Measurements from ENCODE around the gene AMBRA1.

Gene AMBRA1

DNA sequence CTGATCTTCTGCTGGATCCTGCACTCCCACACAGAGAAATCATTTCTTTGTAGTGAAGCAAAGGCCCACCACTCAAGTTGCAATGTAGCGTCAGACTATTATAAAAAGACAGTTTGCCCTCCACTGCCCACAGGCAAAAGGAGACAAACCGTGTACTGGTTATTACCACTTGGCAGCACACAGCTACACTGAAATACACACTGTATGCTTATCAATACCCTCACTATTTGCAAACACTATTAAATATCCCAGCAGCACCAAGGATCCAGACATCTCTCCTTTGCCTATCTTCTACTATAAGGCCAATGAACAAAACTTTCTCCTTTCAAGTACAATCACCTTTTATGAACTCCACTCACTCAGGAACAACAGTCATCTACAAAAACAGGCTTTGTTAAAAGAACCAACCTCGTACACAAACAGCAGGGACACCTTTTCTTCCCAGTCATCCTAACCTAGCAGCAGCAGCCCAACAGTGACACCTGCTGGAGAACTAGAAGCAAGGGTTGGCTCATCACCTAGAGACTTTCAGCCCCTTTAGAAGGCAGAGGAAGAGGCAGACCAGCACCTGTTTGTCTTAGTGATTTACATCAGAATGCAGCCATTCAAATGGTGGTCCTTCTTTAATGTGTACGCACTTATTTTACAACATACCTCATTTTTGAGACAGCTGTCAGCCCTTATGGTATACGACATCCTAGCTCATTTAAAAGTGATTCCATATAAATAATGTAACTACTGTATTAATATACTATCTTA is 56.1 kb downstream of the AMBRA1 start:
- TF ChIP-seq TCF12 (IDR thresholded peaks at IDR 0.05; ENCODE audit: low read depth) (no peak), RAD21 (IDR thresholded peaks at IDR 0.05; ENCODE audit: low read depth) (peak; percentile 85), FOXM1 (IDR thresholded peaks at IDR 0.05; ENCODE audit: borderline replicate concordance, low read depth) (no peak)

DNA sequence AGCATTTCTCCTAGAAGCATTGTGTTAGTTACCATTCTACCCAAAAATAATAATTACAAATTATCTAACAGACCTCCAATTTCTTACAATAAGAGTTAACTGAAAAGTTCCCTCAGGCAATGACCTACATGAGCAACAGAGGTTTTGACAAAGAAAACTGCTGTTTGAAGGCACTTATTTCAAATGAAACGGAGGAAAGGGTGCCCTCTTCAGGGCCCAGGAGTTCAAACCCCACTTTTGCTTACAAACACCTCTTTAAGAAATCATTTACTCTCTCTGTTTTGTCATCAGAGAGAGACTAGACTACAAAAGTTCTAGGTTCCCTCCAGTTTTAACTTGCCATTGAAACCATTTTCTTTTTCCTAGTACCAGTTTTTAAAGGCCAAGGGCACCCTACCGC is 56.7 kb downstream of the AMBRA1 start:
- TF ChIP-seq RAD21 (IDR thresholded peaks at IDR 0.05; ENCODE audit: low read depth): no peak
- no peak for TF ChIP-seq CEBPB (IDR thresholded peaks at IDR 0.05)
- TF ChIP-seq TCF12 (IDR thresholded peaks at IDR 0.05; ENCODE audit: low read depth): no peak
- TF ChIP-seq NFIC (IDR thresholded peaks at IDR 0.05): no peak
- TF ChIP-seq, protein P1, sequence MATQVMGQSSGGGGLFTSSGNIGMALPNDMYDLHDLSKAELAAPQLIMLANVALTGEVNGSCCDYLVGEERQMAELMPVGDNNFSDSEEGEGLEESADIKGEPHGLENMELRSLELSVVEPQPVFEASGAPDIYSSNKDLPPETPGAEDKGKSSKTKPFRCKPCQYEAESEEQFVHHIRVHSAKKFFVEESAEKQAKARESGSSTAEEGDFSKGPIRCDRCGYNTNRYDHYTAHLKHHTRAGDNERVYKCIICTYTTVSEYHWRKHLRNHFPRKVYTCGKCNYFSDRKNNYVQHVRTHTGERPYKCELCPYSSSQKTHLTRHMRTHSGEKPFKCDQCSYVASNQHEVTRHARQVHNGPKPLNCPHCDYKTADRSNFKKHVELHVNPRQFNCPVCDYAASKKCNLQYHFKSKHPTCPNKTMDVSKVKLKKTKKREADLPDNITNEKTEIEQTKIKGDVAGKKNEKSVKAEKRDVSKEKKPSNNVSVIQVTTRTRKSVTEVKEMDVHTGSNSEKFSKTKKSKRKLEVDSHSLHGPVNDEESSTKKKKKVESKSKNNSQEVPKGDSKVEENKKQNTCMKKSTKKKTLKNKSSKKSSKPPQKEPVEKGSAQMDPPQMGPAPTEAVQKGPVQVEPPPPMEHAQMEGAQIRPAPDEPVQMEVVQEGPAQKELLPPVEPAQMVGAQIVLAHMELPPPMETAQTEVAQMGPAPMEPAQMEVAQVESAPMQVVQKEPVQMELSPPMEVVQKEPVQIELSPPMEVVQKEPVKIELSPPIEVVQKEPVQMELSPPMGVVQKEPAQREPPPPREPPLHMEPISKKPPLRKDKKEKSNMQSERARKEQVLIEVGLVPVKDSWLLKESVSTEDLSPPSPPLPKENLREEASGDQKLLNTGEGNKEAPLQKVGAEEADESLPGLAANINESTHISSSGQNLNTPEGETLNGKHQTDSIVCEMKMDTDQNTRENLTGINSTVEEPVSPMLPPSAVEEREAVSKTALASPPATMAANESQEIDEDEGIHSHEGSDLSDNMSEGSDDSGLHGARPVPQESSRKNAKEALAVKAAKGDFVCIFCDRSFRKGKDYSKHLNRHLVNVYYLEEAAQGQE (IDR thresholded peaks at IDR 0.05; ENCODE audit: low read depth): no peak
- TF ChIP-seq CREB1 (IDR thresholded peaks at IDR 0.05; ENCODE audit: low read depth): no peak
- no peak for TF ChIP-seq ZBTB7A (IDR thresholded peaks at IDR 0.05; ENCODE audit: low read depth)
- TF ChIP-seq FOXM1 (IDR thresholded peaks at IDR 0.05; ENCODE audit: borderline replicate concordance, low read depth): no peak
- TF ChIP-seq YY1 (IDR thresholded peaks at IDR 0.05; ENCODE audit: low read depth): no peak
- TF ChIP-seq EGR1 (IDR thresholded peaks at IDR 0.05): no peak
- TF ChIP-seq TEAD4 (IDR thresholded peaks at IDR 0.05): no peak
- TF ChIP-seq, protein P2, sequence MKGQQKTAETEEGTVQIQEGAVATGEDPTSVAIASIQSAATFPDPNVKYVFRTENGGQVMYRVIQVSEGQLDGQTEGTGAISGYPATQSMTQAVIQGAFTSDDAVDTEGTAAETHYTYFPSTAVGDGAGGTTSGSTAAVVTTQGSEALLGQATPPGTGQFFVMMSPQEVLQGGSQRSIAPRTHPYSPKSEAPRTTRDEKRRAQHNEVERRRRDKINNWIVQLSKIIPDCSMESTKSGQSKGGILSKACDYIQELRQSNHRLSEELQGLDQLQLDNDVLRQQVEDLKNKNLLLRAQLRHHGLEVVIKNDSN (IDR thresholded peaks at IDR 0.05): no peak
- no peak for TF ChIP-seq EP300 (IDR thresholded peaks at IDR 0.05; ENCODE audit: borderline replicate concordance)
- TF ChIP-seq, protein P3, sequence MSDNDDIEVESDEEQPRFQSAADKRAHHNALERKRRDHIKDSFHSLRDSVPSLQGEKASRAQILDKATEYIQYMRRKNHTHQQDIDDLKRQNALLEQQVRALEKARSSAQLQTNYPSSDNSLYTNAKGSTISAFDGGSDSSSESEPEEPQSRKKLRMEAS (IDR thresholded peaks at IDR 0.05): no peak
- no peak for TF ChIP-seq TAF1 (IDR thresholded peaks at IDR 0.05; ENCODE audit: low read depth)

DNA sequence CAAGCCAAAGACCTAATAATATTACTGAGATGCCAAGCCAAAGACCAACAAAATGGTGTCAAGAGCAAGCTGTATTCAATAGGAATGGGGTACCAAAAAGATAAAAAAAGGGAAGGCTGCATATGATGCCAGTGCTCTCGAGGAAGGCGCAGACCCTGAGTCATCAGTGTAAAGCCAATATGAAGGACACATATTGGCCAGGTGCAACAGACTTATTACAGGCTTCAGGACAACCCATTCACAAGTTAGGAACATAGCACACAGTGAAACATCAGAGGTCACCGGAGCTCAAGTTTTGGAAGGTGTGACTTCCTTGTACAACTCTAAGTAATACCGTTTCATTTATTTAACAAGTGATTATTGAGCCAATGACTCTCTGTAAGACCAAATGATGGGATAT is 58.1 kb downstream of the AMBRA1 start:
- TF ChIP-seq CEBPB (IDR thresholded peaks at IDR 0.05) (no peak), CREB1 (IDR thresholded peaks at IDR 0.05; ENCODE audit: low read depth) (no peak), TEAD4 (IDR thresholded peaks at IDR 0.05) (no peak), ZBTB7A (IDR thresholded peaks at IDR 0.05; ENCODE audit: low read depth) (no peak), NFIC (IDR thresholded peaks at IDR 0.05) (no peak), TAF1 (IDR thresholded peaks at IDR 0.05; ENCODE audit: low read depth) (no peak), RAD21 (IDR thresholded peaks at IDR 0.05; ENCODE audit: low read depth) (no peak), TCF12 (IDR thresholded peaks at IDR 0.05; ENCODE audit: low read depth) (no peak)
- TF ChIP-seq, protein P2 (IDR thresholded peaks at IDR 0.05): no peak
- TF ChIP-seq, protein P1 (IDR thresholded peaks at IDR 0.05; ENCODE audit: low read depth): no peak

DNA sequence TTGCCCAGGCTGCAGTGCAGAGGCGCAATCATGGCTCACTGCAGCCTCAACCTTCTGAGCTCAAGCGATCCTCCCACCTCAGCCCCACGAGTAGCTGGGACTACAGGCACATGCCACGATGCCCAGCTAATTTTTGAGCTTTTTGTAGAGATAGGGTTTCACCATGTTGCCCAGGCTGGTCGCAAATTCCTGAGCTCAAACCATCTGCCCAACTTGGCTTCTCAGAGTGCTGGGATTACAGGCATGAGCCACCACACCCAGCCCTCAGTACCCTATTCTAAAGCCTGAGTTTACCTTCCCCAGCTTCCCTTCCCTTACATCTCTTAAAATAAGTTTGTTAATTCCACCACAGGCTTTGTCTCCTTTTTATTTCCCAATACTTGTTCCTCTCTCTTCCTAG is 59.1 kb downstream of the AMBRA1 start:
- TF ChIP-seq TCF12 (IDR thresholded peaks at IDR 0.05; ENCODE audit: low read depth) (no peak), TEAD4 (IDR thresholded peaks at IDR 0.05) (no peak), CEBPB (IDR thresholded peaks at IDR 0.05) (no peak), YY1 (IDR thresholded peaks at IDR 0.05; ENCODE audit: low read depth) (no peak), TAF1 (IDR thresholded peaks at IDR 0.05; ENCODE audit: low read depth) (no peak), EGR1 (IDR thresholded peaks at IDR 0.05) (no peak), RAD21 (IDR thresholded peaks at IDR 0.05; ENCODE audit: low read depth) (no peak), ZBTB7A (IDR thresholded peaks at IDR 0.05; ENCODE audit: low read depth) (no peak), NFIC (IDR thresholded peaks at IDR 0.05) (no peak), FOXM1 (IDR thresholded peaks at IDR 0.05; ENCODE audit: borderline replicate concordance, low read depth) (no peak), CREB1 (IDR thresholded peaks at IDR 0.05; ENCODE audit: low read depth) (no peak)
- TF ChIP-seq, protein P1 (IDR thresholded peaks at IDR 0.05; ENCODE audit: low read depth): no peak
- TF ChIP-seq, protein P3 (IDR thresholded peaks at IDR 0.05): no peak
- TF ChIP-seq, protein P2 (IDR thresholded peaks at IDR 0.05): no peak

Measured in Ishikawa (cell line).